SW 1271 (cell line): ENCODE data around the gene SH3GL3.

ENCODE experiments used
- DNase-seq, 2 experiments: peaks; one replicate each; lab custom pipeline; 2025; lab: John Stamatoyannopoulos, UW

SH3GL3 gene

GRCh38 chr15:83462953-83463433 lies 15.9 kb downstream of the SH3GL3 start:
- DNase-seq, result no peak

GRCh38 chr15:83470887-83471286 lies 23.7 kb downstream of the SH3GL3 start:
- DNase-seq, result no peak

DNA sequence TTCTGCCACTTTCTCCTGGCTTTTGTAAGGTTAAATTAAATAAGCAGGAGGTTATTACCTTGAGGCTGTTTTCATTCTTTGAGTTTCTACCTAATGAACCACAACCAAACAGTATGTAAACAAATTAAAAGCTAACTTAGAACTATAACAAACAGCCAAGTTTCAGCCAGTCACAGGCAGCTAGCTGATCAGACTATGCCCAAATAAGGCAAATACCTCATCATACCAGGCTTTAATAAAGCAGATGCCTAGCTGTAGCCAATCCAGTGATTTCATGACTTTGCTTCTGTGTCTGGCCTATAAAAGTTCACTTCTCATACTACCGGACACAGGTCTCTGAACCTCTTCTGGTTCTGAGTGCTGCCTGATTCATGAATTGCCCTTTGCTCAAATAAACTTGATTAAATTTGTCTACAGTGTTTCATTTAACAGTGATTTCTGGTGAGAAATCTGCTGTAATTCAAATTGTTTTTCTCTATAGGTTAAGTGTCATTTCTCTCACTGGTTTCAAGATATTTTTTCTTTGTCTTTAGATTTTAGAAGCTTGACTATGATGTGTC lies 24.2 kb downstream of the SH3GL3 start:
- DNase-seq, result no peak

GRCh38 chr15:83472151-83472550 lies 25.0 kb downstream of the SH3GL3 start:
- DNase-seq, result no peak

- DNase-seq, result no peak
Observed at GRCh38 chr15:83472797-83473196, 25.7 kb downstream of the SH3GL3 start.

GRCh38 chr15:83474578-83474977 lies 27.4 kb downstream of the SH3GL3 start:
- DNase-seq, result no peak

GRCh38 chr15:83475551-83475950 lies 28.4 kb downstream of the SH3GL3 start:
- DNase-seq, result peak; percentile 15 to 56

DNA sequence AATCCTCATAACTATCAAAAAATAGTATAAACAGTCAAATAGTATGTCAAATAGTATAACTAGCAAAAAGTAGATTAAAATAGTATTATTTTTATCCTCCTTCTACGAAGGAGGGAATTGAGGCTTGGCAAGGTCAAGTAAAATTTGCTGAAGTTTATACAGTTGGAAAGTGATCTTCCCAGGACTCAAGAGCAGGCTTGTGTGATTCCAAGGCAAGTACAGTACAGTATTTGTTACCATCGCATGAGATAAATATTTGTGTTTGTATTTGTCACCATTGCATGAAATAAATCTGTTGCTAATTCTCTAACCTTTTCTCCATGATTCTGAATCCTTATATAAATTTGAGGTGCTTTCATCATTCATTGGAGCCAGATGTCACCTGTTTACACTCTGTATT lies 28.9 kb downstream of the SH3GL3 start:
- no peak for DNase-seq

DNA sequence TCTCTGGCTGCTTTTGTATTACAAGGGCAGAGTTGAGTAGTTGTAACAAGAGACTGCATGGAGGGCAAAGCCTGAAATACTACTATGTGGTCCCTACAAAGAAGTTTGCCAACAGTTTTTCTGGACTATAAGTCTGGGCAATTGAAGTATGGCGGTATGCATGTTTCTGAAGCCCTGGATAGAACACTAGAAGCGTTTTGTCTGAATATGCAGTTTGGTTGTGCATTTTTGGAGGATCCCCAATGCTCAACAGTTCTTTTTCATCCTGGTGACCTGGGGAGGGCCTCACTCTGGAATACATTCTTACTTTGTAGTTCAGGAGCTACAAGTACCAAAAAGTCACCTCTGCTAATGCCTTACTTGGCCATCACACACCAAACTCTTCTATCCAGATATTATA lies 29.6 kb downstream of the SH3GL3 start:
- DNase-seq, result no peak

- no peak for DNase-seq
Observed at GRCh38 chr15:83477172-83477807, 30.1 kb downstream of the SH3GL3 start.

DNA sequence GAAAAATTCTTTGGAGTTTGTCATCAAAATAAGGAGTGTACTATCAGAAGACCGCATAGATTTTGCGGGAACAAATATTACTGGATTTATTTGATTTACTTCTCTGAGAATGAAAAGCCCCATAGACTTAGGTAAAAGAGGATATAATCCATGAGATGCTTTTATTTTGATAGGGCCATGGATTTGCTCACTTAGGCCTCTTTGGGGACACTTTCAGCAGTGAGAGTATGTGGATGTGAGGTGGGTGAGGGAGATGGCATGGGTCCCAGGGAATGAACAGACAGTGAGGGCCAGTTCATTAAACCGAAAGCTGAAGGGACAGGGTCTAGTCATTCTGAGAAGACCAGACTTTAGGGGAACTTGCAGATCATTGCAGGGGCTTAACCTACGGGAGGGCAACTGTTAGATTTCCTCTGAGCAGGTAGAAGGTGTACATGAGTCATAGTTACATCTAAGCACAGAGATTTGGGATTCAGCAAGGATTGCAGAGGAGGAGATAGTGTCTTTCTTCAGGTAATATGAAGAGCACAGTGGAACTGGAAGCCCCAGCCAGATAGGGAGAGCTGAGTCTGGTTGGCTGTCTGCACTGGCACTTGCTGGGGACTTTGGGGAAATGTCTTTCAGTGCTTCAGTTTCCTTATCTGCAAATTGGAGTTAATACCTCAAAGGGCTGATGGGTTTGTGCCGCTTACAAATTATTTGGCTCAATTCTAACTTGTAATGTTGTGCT lies 30.8 kb downstream of the SH3GL3 start:
- DNase-seq, result no peak

DNA sequence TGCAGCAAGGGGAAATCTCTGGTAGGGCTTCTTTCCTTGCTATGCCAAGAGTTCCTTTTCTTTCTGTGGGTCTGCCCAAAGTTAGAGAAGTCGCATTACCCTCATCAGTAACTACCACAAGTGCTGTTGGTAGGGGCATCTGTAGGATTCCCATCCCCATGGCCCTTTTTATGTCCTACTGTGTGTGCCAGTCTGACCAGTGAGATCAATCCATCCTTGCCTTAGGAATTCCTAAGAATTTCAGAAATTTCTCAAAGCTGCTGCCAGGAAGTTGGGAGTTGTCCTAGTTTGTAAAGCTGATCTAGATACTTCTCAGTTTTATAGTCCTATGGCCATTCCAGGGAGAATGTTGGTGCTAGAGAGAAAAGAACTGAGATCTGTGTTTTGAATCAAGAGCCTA lies 36.5 kb downstream of the SH3GL3 start:
- DNase-seq, result no peak

DNA sequence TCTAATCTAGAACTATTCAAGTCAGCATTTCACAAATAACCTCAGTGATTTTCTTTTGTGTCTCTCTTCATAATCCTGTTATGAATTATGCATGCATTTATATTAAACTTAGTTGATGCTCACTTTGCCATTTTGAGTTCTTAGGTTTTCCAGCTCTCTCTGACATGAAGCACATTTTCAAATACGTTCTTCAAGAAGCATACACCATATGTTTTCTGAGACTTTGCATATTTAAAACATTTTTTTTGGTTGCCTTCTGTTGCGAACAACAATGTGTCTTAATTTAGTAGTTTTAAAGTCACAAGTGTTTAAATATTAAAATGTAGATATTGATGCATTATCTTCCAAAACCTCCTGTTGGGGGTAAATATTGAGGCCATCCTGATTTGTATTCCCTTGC lies 37.5 kb downstream of the SH3GL3 start:
- DNase-seq, result no peak

- DNase-seq, result no peak
Observed at GRCh38 chr15:83486363-83486762, 39.2 kb downstream of the SH3GL3 start.

DNA sequence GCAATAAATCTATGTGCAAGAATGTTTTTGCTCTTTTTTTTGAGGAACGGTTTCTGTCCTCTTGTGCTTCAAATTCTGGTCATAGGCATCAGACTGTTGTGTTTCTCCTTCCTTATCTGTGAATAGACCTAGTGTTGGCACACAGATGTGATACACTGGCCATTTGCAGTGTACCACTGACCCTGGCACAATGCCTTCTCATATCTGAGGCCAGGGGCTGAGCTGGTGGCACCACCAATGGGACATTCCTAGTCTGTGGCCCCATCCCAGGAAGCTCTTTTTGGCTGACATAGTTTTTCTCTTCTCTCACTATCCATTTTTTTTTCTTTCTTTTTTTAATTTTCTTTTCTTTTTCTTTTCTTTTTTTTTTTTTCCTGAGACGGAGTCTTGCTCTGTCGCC lies 40.4 kb downstream of the SH3GL3 start:
- no peak for DNase-seq

GRCh38 chr15:83489690-83490089 lies 42.5 kb downstream of the SH3GL3 start:
- no peak for DNase-seq

DNA sequence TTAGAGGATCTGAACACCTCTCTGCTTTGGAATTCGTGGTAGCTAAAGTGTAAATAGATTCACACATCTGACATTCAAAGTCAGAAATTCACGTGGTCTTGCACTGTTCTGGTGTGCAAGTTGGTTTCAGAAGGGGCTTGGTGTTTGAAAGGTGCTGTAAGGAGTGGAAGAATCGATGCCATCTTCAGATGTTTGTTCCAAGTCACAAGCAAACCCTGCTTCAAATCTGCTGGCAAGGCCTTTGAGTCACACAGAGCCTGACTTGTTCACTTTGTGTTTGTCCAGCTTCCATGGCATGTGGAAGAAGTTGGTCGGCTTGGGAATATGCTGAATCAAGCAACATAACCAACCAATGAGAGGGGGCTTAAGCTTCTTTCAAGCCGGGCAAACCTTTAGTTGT lies 44.3 kb downstream of the SH3GL3 start:
- no peak for DNase-seq

DNA sequence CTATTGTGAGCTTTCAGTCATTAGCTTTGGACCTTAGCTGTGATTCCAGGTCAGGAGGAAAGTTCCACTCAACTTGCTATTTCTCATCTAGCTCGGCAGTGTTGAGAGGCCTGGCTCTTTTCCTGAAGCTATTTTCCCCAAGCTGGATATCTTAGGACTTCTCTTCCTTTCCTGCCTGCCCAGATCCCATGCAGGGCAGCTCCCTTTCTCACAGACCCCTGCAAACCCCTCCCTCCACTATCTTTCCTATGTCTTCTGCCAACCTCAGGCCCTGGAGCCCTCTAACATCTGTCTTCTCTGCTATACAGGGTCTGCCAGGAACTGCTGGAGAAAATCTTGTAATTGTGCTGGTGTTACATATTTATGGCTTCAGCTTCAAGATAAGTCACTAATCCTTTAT lies 49.6 kb downstream of the SH3GL3 start:
- no peak for DNase-seq

- no peak for DNase-seq
Observed at GRCh38 chr15:83498374-83498773, 51.2 kb downstream of the SH3GL3 start.

DNA sequence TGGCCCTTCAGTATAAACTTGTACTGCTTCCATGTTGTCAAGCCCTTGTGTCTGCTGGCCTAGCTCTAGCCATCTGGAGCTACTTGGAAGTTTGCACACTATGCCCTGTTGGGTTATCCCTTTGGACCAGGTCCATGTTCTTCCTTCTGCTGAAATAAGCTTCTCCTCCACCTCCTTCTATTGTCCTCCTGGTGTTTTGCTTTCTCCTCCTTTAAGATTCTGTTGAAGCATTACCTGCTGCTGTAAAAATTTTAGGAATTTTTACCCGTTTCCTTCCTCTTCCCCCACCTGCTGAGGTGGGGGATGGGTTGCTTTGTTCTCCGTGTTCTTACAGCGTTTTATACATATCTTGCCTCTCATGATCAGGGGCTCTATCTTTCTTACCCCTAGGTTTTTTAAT lies 51.7 kb downstream of the SH3GL3 start:
- no peak for DNase-seq

DNA sequence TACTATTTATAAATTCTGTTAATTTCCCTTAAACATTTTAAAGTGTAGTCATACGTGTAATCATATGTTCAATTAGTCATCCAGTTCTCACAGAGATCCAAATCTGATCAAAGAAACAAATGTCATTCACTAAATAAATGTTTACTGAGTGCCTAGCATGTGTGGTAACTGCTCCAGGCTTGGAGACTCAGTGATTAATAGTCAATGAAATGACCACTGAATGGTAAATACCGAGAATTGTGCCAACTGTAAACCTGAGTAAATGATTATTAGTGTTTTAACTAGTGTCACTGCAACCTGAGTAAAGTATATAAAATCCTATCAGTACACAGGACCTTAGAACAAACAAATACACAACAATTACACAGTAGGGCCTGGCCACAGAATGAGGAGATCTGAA lies 52.3 kb downstream of the SH3GL3 start:
- no peak for DNase-seq

- DNase-seq, result no peak
Observed at GRCh38 chr15:83503595-83504364, 56.6 kb downstream of the SH3GL3 start.

- DNase-seq, result no peak
Observed at GRCh38 chr15:83504365-83504764, 57.2 kb downstream of the SH3GL3 start.
